Stimulated activated CD4-positive, alpha-beta T cell treated with anti-CD3 and anti-CD28 coated beads, Interleukin-1b, Interleukin-23, amount 100 ng/mL, for 24 hours (primary cell): Measurements from ENCODE around the gene MED13L.

Experiments
- DNase-seq, 4 experiments: peaks; one replicate each; pipeline ENCODE4 v3.0.0-alpha.2; 2020; ENCODE audit warnings: low read depth in 4 of 4, low spot score in 1 of 4

MED13L gene

DNA sequence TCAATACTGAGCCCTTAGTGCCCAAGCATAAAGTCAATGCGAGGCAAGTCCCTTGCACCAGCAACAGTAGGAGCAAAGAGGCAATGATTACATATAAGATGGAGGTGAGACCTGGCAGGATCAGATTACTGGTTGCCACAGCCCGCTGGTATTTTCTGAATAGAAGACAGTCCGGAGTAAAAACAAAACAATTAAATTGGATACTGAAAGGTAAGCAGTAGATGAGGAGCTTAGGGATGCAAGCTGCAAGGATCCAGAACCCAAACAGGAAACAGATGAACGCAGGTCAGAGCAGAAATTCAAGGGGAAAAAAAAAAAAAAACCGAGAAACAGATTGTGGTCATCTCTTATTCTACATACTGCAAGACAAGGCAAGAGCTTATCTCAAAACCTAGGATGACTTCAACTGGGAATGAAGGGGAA is 119.6 kb downstream of the MED13L start:
- no peak for DNase-seq

DNA sequence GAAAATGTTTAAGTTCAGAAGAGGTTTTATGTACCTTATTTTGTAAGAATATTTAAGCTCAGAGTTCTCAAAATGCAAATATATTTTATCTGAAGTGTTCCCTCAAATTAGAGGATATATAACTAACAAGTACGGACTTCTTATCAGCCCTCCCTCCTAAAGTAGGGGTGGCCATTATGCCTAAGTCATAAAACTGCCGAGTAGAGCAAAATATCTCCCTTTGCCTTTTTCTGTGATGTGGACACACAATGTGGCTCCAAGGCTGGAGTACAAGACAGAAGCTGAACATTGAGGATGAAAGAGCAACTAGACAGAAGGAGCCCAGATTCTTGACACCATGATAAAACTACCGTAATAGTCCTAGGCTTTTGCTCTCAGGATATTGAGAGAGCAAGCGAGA is 120.9 kb downstream of the MED13L start:
- no peak for DNase-seq

- DNase-seq: no peak
Observed at GRCh38 chr12:116155383-116155782, 122.1 kb downstream of the MED13L start.

GRCh38 chr12:116153983-116154382 is 123.5 kb downstream of the MED13L start:
- DNase-seq: no peak

GRCh38 chr12:116153113-116153512 is 124.4 kb downstream of the MED13L start:
- DNase-seq: no peak

DNA sequence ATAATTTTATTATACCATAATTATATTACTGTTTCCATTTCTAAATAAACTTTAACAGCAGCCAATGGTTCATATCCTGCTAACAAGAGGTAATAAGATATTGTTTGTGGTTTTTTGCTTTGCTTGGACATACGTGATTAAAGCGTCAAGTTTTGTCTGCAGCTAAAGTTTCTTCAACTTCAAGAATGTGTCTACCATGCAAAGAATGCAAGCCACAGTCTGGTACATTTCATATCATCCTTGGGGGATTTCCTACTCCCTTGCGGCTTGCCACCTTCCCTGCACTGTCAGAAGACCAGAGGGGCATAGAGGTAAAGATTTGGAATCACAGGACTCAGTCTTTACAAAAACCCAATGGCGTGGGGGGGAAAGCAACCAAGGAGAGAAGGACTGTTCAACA is 125.2 kb downstream of the MED13L start:
- DNase-seq: no peak

- no peak for DNase-seq
Observed at GRCh38 chr12:116150452-116150851, 127.0 kb downstream of the MED13L start.

- DNase-seq: no peak
Observed at GRCh38 chr12:116150001-116150400, 127.5 kb downstream of the MED13L start.

- DNase-seq: no peak
Observed at GRCh38 chr12:116148844-116149243, 128.6 kb downstream of the MED13L start.

- DNase-seq: no peak
Observed at GRCh38 chr12:116146386-116146785, 131.1 kb downstream of the MED13L start.

DNA sequence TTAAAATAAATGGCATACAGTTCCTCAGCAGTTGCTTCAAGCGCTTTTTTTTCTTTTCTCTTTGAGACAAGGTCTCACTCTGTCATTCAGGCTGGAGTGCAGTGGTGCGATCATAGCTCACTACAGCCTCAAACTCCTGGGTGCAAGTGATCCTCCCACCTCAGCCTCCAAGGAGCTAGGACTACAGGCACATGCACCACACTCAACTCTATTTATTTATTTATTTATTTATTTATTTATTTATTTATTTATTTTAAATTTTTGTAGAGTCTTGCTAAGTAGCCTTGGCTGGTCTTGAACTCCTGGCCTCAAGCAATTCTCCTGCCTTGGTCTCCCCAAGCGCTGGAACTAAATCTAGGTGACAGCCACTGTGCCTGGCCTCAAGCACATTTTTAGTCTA is 132.0 kb downstream of the MED13L start:
- no peak for DNase-seq

- no peak for DNase-seq
Observed at GRCh38 chr12:116144384-116144783, 133.1 kb downstream of the MED13L start.

DNA sequence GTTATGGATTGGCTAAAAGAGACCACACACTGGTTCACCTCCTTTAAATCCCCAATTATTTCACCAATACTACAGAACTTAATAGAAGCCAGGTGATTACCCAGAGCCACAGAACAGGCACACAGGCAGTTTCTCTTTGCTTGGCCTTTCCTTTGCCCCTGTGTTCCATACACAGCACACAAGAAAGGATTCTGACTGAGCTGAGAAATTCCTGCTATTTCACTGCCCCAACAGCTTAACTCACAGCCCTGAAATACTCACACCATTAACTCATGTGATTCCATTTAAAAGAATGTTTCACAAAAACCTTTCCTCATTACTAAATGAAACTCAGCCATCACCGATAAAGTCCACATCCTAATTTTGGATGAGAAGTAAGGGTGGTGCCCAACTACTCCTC is 133.6 kb downstream of the MED13L start:
- DNase-seq: no peak

DNA sequence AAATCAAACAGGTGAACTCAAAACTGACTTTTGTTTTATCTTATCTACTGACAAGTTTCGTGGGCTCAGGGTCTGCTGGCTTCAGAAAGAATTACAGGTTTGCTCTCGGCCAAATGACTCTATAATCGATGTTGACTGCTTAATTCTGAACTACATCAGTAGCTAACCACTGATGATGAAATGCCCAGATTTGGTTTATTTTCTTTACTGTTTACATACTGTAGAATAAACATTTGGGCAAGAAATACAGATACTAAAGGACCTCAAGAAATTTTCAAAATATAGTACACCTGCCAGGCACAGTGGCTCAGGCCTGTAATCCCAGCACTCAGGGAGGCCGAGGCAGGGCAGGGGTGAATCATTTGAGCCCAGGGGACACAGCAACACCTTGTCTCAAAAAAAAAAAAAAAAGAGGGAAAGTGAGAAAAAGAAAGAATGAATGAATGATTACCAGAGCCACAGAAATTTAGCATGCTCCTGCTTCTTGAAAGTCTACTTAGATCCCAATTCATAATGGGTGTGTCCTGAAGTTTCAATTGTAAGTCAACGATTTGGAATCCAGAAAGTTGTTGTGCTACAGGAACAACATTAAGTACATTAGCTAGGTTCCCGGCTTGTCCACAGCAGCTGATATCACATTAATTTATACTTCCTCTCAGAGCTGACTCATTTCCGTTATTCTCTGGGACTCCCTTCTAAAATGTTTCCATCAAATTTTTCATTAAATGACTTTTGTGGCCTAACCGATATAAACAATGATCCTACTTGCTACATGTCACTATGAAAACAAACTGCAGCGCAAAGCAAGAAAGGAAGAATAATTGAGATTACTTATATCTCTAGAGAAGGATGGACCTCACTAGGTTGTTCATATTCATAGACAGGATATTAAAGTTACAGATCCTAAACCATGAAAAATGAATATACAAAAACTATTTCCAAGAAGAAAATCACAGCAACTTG is 134.3 kb downstream of the MED13L start:
- DNase-seq: no peak

- DNase-seq: no peak
Observed at GRCh38 chr12:116141833-116142162, 135.7 kb downstream of the MED13L start.

DNA sequence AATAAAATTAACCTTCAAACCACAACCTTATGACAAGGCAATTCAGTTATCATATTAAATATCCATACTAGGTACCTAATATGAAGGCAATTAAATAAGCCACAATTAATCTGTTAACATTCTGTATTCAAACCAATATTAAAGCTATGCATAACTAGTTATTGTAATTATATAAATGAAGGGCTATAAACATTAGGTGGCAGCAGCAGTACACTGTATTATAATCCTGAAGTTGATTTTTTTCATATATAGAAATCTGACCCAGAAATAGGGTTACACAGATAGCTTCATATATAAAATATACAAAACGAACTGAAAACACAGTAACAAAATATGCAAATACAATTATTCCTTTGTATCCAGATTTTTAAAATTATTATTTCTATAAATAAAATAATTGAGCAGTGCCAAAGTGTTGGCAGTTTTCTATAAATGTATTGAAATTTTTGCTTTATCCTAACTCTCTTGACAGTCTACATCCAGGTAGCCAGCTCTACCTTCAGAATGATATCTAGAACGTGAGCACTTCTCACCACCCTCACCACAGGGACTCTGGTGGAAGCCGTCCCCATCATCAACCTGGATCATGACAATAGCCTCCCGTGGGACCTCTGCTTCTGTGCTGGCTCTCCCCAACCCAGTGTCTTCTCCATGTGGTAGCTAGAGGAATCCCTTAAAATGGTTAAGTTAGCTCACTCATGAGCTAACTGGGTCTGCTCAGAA is 136.2 kb downstream of the MED13L start:
- no peak for DNase-seq

- DNase-seq: no peak
Observed at GRCh38 chr12:116140529-116140928, 137.0 kb downstream of the MED13L start.

GRCh38 chr12:116138781-116139180 is 138.7 kb downstream of the MED13L start:
- no peak for DNase-seq

DNA sequence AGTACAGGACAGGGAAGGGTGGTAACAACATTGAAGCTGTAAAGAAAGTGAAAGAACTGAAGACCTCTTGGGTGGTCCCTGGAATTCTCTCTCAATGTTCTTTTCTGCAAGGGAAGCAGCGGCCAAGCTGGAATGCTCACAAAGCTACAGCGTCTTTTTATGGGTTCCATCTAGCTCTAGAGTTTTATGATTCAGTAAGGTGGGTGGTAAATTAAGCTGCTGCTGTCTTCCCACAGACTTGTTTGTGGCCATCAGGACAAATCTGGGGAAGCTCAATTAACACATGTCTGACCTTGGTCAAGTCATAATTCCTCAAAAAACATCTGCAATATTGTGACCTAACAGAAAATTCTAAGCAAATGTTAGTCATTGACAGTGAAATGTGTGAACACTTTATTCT is 139.1 kb downstream of the MED13L start:
- no peak for DNase-seq

- no peak for DNase-seq
Observed at GRCh38 chr12:116137318-116137717, 140.2 kb downstream of the MED13L start.

DNA sequence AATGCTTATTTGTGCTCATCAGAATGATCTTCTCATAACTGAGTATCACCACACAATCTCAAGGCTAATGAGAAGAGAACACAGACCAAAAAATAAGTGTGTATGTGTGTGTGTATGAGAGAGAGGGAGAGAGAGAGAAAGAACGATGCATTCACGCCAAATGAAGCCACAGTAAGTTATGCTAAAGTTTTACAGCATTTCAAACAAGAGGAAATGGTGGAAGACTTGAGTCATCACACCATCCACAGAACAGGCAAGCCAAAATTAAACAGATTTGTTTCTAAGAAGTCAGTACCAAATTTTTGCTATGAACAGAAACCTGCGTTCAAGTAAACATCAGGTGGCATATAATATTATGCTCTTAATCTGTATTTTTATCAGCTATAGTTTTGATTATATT is 141.2 kb downstream of the MED13L start:
- no peak for DNase-seq

GRCh38 chr12:116135209-116135930 is 142.1 kb downstream of the MED13L start:
- DNase-seq: no peak
